ENCODE measurements around the gene EIF4E1B.

DNA sequence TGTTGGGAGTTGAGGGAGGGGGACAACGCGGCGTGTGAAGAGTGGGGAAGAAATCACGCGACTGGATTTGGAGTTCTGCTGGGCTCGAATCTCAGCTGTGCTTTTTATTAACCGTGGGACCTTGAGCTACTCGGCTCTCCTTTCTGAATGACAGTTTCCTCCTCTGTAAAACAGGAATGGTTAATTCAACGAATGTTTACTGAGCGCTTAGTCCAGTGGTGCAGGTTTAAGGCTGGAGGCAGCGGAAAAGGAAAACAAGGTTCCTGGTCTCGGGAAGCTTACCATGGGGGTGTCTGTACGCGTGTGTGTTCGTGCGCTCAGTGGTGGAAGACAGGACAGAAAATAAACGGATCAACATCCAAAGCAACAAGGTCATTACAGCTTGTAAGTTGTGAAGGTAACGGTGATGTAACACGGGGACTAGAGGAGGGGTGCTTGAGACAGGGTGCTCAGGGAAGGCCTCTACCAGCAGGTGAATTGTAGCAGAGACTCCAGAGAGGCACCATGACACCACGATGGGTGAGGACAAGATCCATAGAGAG lies 277 bp downstream of the EIF4E1B start:
- TF ChIP-seq, protein P1, sequence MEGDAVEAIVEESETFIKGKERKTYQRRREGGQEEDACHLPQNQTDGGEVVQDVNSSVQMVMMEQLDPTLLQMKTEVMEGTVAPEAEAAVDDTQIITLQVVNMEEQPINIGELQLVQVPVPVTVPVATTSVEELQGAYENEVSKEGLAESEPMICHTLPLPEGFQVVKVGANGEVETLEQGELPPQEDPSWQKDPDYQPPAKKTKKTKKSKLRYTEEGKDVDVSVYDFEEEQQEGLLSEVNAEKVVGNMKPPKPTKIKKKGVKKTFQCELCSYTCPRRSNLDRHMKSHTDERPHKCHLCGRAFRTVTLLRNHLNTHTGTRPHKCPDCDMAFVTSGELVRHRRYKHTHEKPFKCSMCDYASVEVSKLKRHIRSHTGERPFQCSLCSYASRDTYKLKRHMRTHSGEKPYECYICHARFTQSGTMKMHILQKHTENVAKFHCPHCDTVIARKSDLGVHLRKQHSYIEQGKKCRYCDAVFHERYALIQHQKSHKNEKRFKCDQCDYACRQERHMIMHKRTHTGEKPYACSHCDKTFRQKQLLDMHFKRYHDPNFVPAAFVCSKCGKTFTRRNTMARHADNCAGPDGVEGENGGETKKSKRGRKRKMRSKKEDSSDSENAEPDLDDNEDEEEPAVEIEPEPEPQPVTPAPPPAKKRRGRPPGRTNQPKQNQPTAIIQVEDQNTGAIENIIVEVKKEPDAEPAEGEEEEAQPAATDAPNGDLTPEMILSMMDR (conservative IDR thresholded peaks at IDR 0.05; ENCODE audit: low read length), result no peak
- TF ChIP-seq EZH2phosphoT487 (IDR thresholded peaks at IDR 0.05; ENCODE audit: borderline replicate concordance), result no peak

Data from Loucy (cell line).